NT2/D1 (cell line): ENCODE data around the gene DISC1.

Experiments used
- SUZ12 ChIP-seq: IDR thresholded peaks from 2 replicates; pipeline ENCODE4 v1.6.1; 2011; ENCODE audit not compliant: insufficient read length, insufficient read depth; ENCODE audit errors: extremely low read depth
- YY1 ChIP-seq: IDR thresholded peaks from 2 replicates; pipeline ENCODE4 v1.6.1; 2011; ENCODE audit not compliant: insufficient read length, insufficient read depth
- ZNF274 ChIP-seq: IDR thresholded peaks from 2 replicates; pipeline ENCODE4 v1.6.1; 2011; ENCODE audit warnings: mild to moderate bottlenecking, low read depth, low read length

DNA sequence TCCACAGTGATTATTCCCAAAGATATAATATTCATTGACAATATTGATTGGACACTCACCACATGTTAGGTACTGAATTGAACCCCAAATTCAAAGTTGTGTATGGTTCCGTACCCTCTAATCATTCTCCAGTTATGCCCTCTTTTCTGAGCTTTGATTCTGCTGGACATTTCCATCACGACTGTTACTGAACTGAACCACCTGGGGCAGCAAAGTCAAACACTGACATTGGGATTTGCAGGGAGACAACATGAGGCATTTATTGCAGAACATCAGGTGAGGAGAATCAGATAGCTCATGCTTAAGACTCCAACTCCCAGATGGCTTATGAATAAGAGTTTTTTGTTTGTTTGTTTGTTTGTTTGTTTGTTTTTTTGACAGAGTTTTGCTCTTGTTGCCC lies 420.9 kb downstream of the DISC1 start:
- TF ChIP-seq YY1 (no peak), SUZ12 (no peak), ZNF274 (no peak)
